SK-N-SH treated with all-trans-retinoic acid at 6 μM for 48 hours (cell line): ENCODE results near the gene HINT1.

Experiments used
- GLIS3 ChIP-seq: fragments of 250-450 bp; sonication (Bioruptor Pico); IDR thresholded peaks from 2 replicates; pipeline ENCODE4 v1.5.0; 2020; ENCODE audit warnings: mild to moderate bottlenecking, moderate library complexity
- PATZ1 ChIP-seq: fragments of 250-450 bp; sonication (Bioruptor Pico); IDR thresholded peaks from 2 replicates; pipeline ENCODE4 v1.8.0; 2020; ENCODE audit warnings: mild to moderate bottlenecking, moderate library complexity, borderline replicate concordance
- RARB ChIP-seq: fragments of 250-450 bp; sonication (Bioruptor Pico); IDR thresholded peaks from 2 replicates; pipeline ENCODE4 v1.8.0; 2021; ENCODE audit warnings: mild to moderate bottlenecking, moderate library complexity
- TCF4 ChIP-seq: fragments of 250-450 bp; sonication (Bioruptor Pico); IDR thresholded peaks from 2 replicates; pipeline ENCODE4 v1.8.0; 2021; ENCODE audit warnings: mild to moderate bottlenecking, moderate library complexity, borderline replicate concordance
- ZNF70 ChIP-seq: fragments of 450-650 bp; formaldehyde crosslinking; IDR thresholded peaks from 2 replicates; pipeline ENCODE4 v1.5.0; 2020; ENCODE audit warnings: mild to moderate bottlenecking, moderate library complexity

GRCh38 chr5:131211669-131212068, 46.6 kb upstream of the HINT1 start:
- TF ChIP-seq GLIS3 (CRISPR knock-in tag) (no peak), TCF4 (CRISPR knock-in tag) (no peak), PATZ1 (no peak), ZNF70 (CRISPR knock-in tag) (no peak), RARB (CRISPR knock-in tag) (no peak)
